WTC11 (cell line): ENCODE data around the gene CYP4F22. TPM values are rescaled to one million over a fixed set of nuclear protein-coding genes. Genes with fewer than 3 reads are reported as not detected.

Experiments used
- ATAC-seq: fragments of 200-7000 bp; cut with Tn5 transposase; 2 replicates; pipeline ENCODE4 v1.10.0; 2021; ENCODE audit warnings: mild to moderate bottlenecking, moderate library complexity
- CTCF ChIA-PET: fragments of 300-600 bp; sonication (Branson Sonifier 250); formaldehyde crosslinking; loops from one replicate; lab custom pipeline; 2021; ENCODE audit warnings: antibody characterized with exemption; lab: Charles Lee
- POLR2A ChIA-PET: fragments of 350-600 bp; sonication (Branson Sonifier 250); formaldehyde crosslinking; loops from one replicate; lab custom pipeline; 2021; ENCODE audit warnings: antibody characterized with exemption; lab: Charles Lee
- DNase-seq: peaks from one replicate; pipeline ENCODE4 v3.0.0; 2021; ENCODE audit warnings: low spot score
- H3K27ac Mint-ChIP-seq: 2 replicates; pipeline ENCODE4 v1.8.0; 2021; ENCODE audit warnings: mixed read lengths
- H3K27me3 Mint-ChIP-seq: 2 replicates; pipeline ENCODE4 v1.8.0; 2021; ENCODE audit warnings: low read depth, mild to moderate bottlenecking, moderate library complexity, mixed read lengths
- H3K36me3 Mint-ChIP-seq: 2 replicates; pipeline ENCODE4 v1.8.0; 2021; ENCODE audit warnings: mixed read lengths
- H3K4me1 Mint-ChIP-seq: 2 replicates; pipeline ENCODE4 v1.8.0; 2022; ENCODE audit warnings: mixed read lengths
- H3K4me3 Mint-ChIP-seq: 2 replicates; pipeline ENCODE4 v1.8.0; 2021; ENCODE audit warnings: mild to moderate bottlenecking, moderate library complexity, mixed read lengths
- H3K9me3 Mint-ChIP-seq: 2 replicates; pipeline ENCODE4 v1.8.0; 2021; ENCODE audit warnings: mixed read lengths
- CREB1 ChIP-seq: sonication (generic); formaldehyde crosslinking; IDR thresholded peaks from 2 replicates; pipeline ENCODE4 v1.8.0; 2023; ENCODE audit warnings: mild to moderate bottlenecking, missing genetic modification reagents
- CREM ChIP-seq: sonication (generic); formaldehyde crosslinking; IDR thresholded peaks from 2 replicates; pipeline ENCODE4 v1.8.1; 2022; ENCODE audit warnings: mild to moderate bottlenecking, missing genetic modification reagents, moderate library complexity
- ELF4 ChIP-seq: sonication (generic); formaldehyde crosslinking; IDR thresholded peaks from 2 replicates; pipeline ENCODE4 v1.8.1; 2022; ENCODE audit warnings: low read depth, mild to moderate bottlenecking, moderate library complexity, missing genetic modification reagents
- ESRRA ChIP-seq: sonication (generic); formaldehyde crosslinking; IDR thresholded peaks from 2 replicates; pipeline ENCODE4 v1.8.1; 2022; ENCODE audit warnings: mild to moderate bottlenecking, missing genetic modification reagents, borderline replicate concordance
- ETV6 ChIP-seq: sonication (generic); formaldehyde crosslinking; IDR thresholded peaks from 2 replicates; pipeline ENCODE4 v1.8.1; 2022; ENCODE audit warnings: mild to moderate bottlenecking, missing genetic modification reagents
- GTF2I ChIP-seq: fragments of 250-450 bp; sonication (Bioruptor Pico); conservative IDR thresholded peaks from 2 replicates; pipeline ENCODE4 v1.4.0; 2021; ENCODE audit warnings: mild to moderate bottlenecking
- NFE2L1 ChIP-seq: sonication (generic); formaldehyde crosslinking; IDR thresholded peaks from 2 replicates; pipeline ENCODE4 v1.8.1; 2023; ENCODE audit warnings: missing genetic modification reagents
- NR2C2 ChIP-seq: sonication (generic); formaldehyde crosslinking; IDR thresholded peaks from 2 replicates; pipeline ENCODE4 v1.8.0; 2022; ENCODE audit warnings: mild to moderate bottlenecking, missing genetic modification reagents
- NR3C1 ChIP-seq: sonication (generic); formaldehyde crosslinking; conservative IDR thresholded peaks from 2 replicates; pipeline ENCODE4 v1.8.1; 2023; ENCODE audit warnings: low read depth, mild to moderate bottlenecking, missing genetic modification reagents
- RORB ChIP-seq: fragments of 250-450 bp; sonication (Bioruptor Pico); IDR thresholded peaks from 2 replicates; pipeline ENCODE4 v1.9.0; 2021; ENCODE audit warnings: mild to moderate bottlenecking
- SMAD3 ChIP-seq: sonication (generic); formaldehyde crosslinking; IDR thresholded peaks from 2 replicates; pipeline ENCODE4 v1.8.0; 2022; ENCODE audit warnings: missing genetic modification reagents, mild to moderate bottlenecking, borderline replicate concordance
- SMAD4 ChIP-seq: sonication (generic); formaldehyde crosslinking; IDR thresholded peaks from 2 replicates; pipeline ENCODE4 v1.8.0; 2022; ENCODE audit warnings: mild to moderate bottlenecking, missing genetic modification reagents
- TCF7 ChIP-seq: sonication (generic); formaldehyde crosslinking; IDR thresholded peaks from 2 replicates; pipeline ENCODE4 v1.8.0; 2022; ENCODE audit warnings: mild to moderate bottlenecking, low read depth, missing genetic modification reagents, moderate library complexity
- TEAD4 ChIP-seq: sonication (generic); formaldehyde crosslinking; IDR thresholded peaks from 2 replicates; pipeline ENCODE4 v1.8.0; 2022; ENCODE audit warnings: mild to moderate bottlenecking, missing genetic modification reagents
- ZNF232 ChIP-seq: sonication (generic); formaldehyde crosslinking; IDR thresholded peaks from 2 replicates; pipeline ENCODE4 v1.8.0; 2022; ENCODE audit warnings: mild to moderate bottlenecking, missing genetic modification reagents
- ZNF423 ChIP-seq: fragments of 250-450 bp; sonication (Bioruptor Pico); IDR thresholded peaks from 2 replicates; pipeline ENCODE4 v2.1.2; 2022; ENCODE audit warnings: mild to moderate bottlenecking, moderate library complexity
- total RNA-seq: library from RNA; stranded (reverse); gene quantifications from 3 replicates; pipeline ENCODE4 v1.2.3, GENCODE V29; 2021
- TF ChIP-seq, protein P1 (sequence below): fragments of 250-450 bp; sonication (Bioruptor Pico); IDR thresholded peaks from 2 replicates; pipeline ENCODE4 v1.9.0; 2021; ENCODE audit warnings: mild to moderate bottlenecking
- TF ChIP-seq, protein P2 (sequence below): sonication (generic); formaldehyde crosslinking; IDR thresholded peaks from 2 replicates; pipeline ENCODE4 v1.8.0; 2022; ENCODE audit warnings: mild to moderate bottlenecking, missing genetic modification reagents
- TF ChIP-seq, protein P3 (sequence below): sonication (generic); formaldehyde crosslinking; IDR thresholded peaks from 2 replicates; pipeline ENCODE4 v1.8.1; 2023; ENCODE audit warnings: mild to moderate bottlenecking, missing genetic modification reagents
- TF ChIP-seq, protein P4 (sequence below): sonication (generic); formaldehyde crosslinking; IDR thresholded peaks from 2 replicates; pipeline ENCODE4 v1.8.1; 2022; ENCODE audit warnings: mild to moderate bottlenecking, missing genetic modification reagents, moderate library complexity, borderline replicate concordance
- TF ChIP-seq, protein P5 (sequence below): sonication (generic); formaldehyde crosslinking; IDR thresholded peaks from 2 replicates; pipeline ENCODE4 v1.8.0; 2023; ENCODE audit warnings: missing genetic modification reagents
- TF ChIP-seq, protein P6 (sequence below): sonication (generic); formaldehyde crosslinking; IDR thresholded peaks from 2 replicates; pipeline ENCODE4 v1.8.1; 2022; ENCODE audit warnings: missing genetic modification reagents, borderline replicate concordance
- TF ChIP-seq, protein P7 (sequence below): sonication (generic); formaldehyde crosslinking; conservative IDR thresholded peaks from 2 replicates; pipeline ENCODE4 v1.8.1; 2022; ENCODE audit warnings: mild to moderate bottlenecking, missing genetic modification reagents

Gene CYP4F22
- total RNA-seq, 1 experiment from 2014 or later = 1.2 TPM

DNA sequence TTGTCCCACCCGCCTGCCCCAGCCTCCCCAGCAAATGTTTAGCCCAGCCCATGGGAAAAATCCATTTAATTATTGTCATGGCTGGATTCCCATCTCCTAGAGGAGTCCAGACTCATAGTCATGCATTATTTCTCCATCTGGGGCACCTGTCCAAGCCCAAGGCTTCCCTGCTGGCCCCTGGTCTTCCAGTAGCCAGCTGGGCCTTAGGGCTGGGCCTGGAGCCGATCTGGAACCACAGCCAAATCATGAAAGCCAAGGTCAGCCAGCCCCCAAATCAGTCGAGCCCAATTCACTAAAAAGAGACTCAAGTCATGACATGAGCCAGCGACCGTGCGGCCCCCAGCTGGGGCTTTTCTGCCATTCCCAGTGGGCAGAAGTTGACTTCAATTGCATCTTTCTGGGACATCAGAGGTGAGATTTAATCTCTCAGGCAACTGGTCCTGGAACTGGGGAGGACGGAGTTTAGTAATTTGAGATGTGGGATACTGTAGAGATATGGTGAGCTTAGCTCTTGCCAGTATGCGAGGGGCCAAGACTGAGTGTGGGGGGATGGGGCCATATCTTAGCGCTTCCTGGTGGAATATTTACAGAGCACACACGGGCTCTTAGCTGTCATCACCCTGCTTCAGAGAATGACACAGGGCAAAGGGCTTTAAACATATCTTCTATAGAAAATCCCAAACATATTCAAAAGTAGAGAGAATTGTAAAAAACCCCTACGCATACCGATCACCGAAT, 19.7 kb upstream of the CYP4F22 start (continued):
- TF ChIP-seq TCF7 (no peak), NFE2L1 (CRISPR knock-in tag) (no peak), ZNF232 (CRISPR knock-in tag) (no peak), ESRRA (CRISPR knock-in tag) (no peak), NR3C1 (CRISPR knock-in tag) (no peak), CREB1 (CRISPR knock-in tag) (no peak)

DNA sequence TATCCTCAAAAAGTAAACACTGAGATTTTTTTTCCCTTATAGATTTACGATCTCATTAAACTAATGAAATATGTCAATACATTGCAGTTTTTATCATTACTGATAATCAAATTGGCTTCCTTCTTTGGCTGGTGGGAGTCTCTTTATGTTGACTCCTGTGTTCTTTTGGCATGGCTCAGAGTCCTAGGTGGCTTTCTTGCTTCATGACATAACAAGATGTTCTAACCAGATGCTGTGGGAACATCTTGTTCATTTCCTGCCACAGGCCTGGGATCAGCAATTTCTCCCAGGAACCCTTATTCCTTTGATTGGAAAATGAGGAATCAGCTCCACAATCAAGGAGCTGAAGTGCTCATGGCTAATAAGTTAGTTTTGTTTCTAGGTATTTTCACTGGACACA, 13.2 kb upstream of the CYP4F22 start:
- no peak overlapping the region for H3K27ac Mint-ChIP-seq
- POLR2A ChIA-PET = no interaction called here
- DNase-seq = no peak
- H3K9me3 Mint-ChIP-seq = peaks cover 18% of the 10 kb centered on the region
- no peak overlapping the region for H3K4me3 Mint-ChIP-seq
- no peak for ATAC-seq
- TF ChIP-seq ELF4 (no peak), NR2C2 (CRISPR knock-in tag) (no peak), TEAD4 (CRISPR knock-in tag) (no peak), ETV6 (CRISPR knock-in tag) (no peak), SMAD4 (CRISPR knock-in tag) (no peak)
- TF ChIP-seq, protein P1, sequence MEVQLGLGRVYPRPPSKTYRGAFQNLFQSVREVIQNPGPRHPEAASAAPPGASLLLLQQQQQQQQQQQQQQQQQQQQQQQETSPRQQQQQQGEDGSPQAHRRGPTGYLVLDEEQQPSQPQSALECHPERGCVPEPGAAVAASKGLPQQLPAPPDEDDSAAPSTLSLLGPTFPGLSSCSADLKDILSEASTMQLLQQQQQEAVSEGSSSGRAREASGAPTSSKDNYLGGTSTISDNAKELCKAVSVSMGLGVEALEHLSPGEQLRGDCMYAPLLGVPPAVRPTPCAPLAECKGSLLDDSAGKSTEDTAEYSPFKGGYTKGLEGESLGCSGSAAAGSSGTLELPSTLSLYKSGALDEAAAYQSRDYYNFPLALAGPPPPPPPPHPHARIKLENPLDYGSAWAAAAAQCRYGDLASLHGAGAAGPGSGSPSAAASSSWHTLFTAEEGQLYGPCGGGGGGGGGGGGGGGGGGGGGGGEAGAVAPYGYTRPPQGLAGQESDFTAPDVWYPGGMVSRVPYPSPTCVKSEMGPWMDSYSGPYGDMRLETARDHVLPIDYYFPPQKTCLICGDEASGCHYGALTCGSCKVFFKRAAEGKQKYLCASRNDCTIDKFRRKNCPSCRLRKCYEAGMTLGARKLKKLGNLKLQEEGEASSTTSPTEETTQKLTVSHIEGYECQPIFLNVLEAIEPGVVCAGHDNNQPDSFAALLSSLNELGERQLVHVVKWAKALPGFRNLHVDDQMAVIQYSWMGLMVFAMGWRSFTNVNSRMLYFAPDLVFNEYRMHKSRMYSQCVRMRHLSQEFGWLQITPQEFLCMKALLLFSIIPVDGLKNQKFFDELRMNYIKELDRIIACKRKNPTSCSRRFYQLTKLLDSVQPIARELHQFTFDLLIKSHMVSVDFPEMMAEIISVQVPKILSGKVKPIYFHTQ = no peak
- TF ChIP-seq, protein P2, sequence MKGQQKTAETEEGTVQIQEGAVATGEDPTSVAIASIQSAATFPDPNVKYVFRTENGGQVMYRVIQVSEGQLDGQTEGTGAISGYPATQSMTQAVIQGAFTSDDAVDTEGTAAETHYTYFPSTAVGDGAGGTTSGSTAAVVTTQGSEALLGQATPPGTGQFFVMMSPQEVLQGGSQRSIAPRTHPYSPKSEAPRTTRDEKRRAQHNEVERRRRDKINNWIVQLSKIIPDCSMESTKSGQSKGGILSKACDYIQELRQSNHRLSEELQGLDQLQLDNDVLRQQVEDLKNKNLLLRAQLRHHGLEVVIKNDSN (CRISPR knock-in tag) = no peak
- TF ChIP-seq, protein P3, sequence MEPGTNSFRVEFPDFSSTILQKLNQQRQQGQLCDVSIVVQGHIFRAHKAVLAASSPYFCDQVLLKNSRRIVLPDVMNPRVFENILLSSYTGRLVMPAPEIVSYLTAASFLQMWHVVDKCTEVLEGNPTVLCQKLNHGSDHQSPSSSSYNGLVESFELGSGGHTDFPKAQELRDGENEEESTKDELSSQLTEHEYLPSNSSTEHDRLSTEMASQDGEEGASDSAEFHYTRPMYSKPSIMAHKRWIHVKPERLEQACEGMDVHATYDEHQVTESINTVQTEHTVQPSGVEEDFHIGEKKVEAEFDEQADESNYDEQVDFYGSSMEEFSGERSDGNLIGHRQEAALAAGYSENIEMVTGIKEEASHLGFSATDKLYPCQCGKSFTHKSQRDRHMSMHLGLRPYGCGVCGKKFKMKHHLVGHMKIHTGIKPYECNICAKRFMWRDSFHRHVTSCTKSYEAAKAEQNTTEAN (CRISPR knock-in tag) = no peak
- TF ChIP-seq, protein P4, sequence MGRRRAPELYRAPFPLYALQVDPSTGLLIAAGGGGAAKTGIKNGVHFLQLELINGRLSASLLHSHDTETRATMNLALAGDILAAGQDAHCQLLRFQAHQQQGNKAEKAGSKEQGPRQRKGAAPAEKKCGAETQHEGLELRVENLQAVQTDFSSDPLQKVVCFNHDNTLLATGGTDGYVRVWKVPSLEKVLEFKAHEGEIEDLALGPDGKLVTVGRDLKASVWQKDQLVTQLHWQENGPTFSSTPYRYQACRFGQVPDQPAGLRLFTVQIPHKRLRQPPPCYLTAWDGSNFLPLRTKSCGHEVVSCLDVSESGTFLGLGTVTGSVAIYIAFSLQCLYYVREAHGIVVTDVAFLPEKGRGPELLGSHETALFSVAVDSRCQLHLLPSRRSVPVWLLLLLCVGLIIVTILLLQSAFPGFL (CRISPR knock-in tag) = no peak
- TF ChIP-seq, protein P5, sequence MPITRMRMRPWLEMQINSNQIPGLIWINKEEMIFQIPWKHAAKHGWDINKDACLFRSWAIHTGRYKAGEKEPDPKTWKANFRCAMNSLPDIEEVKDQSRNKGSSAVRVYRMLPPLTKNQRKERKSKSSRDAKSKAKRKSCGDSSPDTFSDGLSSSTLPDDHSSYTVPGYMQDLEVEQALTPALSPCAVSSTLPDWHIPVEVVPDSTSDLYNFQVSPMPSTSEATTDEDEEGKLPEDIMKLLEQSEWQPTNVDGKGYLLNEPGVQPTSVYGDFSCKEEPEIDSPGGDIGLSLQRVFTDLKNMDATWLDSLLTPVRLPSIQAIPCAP (CRISPR knock-in tag) = no peak
- CTCF ChIA-PET = no interaction called here
- H3K36me3 Mint-ChIP-seq = no peaks in the 10 kb centered on the region
- H3K27me3 Mint-ChIP-seq = peaks cover 19% of the 10 kb centered on the region
- peaks cover 4% of the 10 kb centered on the region for H3K4me1 Mint-ChIP-seq

DNA sequence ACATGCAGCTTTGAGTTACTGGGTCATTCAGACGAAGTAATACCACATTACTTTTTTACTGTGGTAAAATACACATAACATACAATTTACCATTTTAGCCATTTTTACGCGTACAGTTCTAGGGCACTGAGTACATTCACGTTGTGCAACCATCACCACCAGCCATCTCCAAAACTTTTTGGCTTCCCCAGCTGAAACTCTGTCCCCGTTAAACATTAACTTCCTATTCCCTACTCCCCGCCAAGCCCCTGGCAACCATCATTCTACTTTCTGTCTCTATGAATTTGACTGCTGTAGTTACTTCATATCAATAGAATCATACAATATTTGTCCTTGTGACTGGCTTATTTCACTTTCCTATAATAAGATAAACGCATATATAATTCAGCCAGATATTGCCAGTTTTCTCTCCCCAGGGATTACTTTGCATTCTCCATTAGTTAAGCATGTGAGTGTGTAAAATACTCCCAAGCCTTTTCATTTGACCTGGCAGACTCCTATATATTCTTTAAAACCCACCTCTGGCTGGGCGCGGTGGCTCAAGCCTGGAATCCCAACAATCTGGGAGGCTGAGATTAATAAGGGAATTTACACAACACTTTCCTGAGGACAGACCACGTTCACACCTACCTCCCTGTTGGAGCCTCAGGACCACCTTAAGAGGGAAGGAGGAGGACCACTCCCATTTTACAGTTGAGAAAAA, 10.0 kb upstream of the CYP4F22 start:
- no peak for ATAC-seq
- Mint-ChIP-seq H3K36me3 (no peaks in the 10 kb centered on the region), H3K27ac (no peak overlapping the region), H3K4me3 (no peak overlapping the region), H3K9me3 (peaks cover 11% of the 10 kb centered on the region), H3K27me3 (peaks cover 10% of the 10 kb centered on the region), H3K4me1 (peaks cover 4% of the 10 kb centered on the region)
- DNase-seq = no peak
- TF ChIP-seq ZNF423 (CRISPR knock-in tag) (no peak), GTF2I (CRISPR knock-in tag) (no peak), ETV6 (CRISPR knock-in tag) (no peak), SMAD3 (CRISPR knock-in tag) (no peak), RORB (CRISPR knock-in tag) (no peak), SMAD4 (CRISPR knock-in tag) (no peak), CREM (no peak)
- TF ChIP-seq, protein P6, sequence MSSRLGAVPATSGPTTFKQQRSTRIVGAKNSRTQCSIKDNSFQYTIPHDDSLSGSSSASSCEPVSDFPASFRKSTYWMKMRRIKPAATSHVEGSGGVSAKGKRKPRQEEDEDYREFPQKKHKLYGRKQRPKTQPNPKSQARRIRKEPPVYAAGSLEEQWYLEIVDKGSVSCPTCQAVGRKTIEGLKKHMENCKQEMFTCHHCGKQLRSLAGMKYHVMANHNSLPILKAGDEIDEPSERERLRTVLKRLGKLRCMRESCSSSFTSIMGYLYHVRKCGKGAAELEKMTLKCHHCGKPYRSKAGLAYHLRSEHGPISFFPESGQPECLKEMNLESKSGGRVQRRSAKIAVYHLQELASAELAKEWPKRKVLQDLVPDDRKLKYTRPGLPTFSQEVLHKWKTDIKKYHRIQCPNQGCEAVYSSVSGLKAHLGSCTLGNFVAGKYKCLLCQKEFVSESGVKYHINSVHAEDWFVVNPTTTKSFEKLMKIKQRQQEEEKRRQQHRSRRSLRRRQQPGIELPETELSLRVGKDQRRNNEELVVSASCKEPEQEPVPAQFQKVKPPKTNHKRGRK (CRISPR knock-in tag) = no peak
- TF ChIP-seq, protein P7, sequence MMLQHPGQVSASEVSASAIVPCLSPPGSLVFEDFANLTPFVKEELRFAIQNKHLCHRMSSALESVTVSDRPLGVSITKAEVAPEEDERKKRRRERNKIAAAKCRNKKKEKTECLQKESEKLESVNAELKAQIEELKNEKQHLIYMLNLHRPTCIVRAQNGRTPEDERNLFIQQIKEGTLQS (CRISPR knock-in tag) = no peak
- POLR2A ChIA-PET = no interaction called here
- CTCF ChIA-PET = interaction anchor here (1.2 kb wide), 1 partner anchor 57 kb away, joined by 3 read pairs; no protein-coding TSS in a partner anchor
